IMR-90 (cell line): ENCODE data around the gene MYT1. TPM values are rescaled to one million over a fixed set of nuclear protein-coding genes. Genes with fewer than 3 reads are reported as not detected.

ENCODE experiments used
- ATAC-seq: fragments of 200-7000 bp; cut with Tn5 transposase; 2 replicates; pipeline ENCODE4 v1.9.1; 2020; ENCODE audit warnings: low read depth, mild to moderate bottlenecking, moderate library complexity
- BruUV-seq: library from RNA; stranded (reverse); fragments of 400-500 nt; replicated peaks from 2 replicates; lab custom pipeline; 2021; lab: Mats Ljungman, UMichigan
- CTCF ChIA-PET: fragments of 300-600 bp; formaldehyde crosslinking; extraction: SDS; loops from one replicate; lab custom pipeline; 2021; ENCODE audit warnings: antibody characterized with exemption; lab: Yijun Ruan, JAX
- POLR2A ChIA-PET: fragments of 300-600 bp; sonication (Branson Sonifier 250); formaldehyde crosslinking; loops from one replicate; lab custom pipeline; 2022; ENCODE audit warnings: antibody characterized with exemption; ENCODE audit not compliant: unreplicated experiment; lab: Charles Lee
- DNase-seq: peaks from one replicate; pipeline ENCODE4 v3.0.0; 2013
- H2AFZ ChIP-seq: replicated peaks from 2 replicates; pipeline ENCODE3; 2013; ENCODE audit warnings: low read length, mild to moderate bottlenecking; ENCODE audit not compliant: poor library complexity
- H2AK5ac ChIP-seq: 2 replicates; pipeline ENCODE4 v1.6.1; 2013; ENCODE audit warnings: low read depth, low read length, inconsistent platforms
- H2AK9ac ChIP-seq: replicated peaks from 2 replicates; pipeline ENCODE3; 2013; ENCODE audit warnings: mild to moderate bottlenecking, low read depth, low read length, moderate library complexity; ENCODE audit not compliant: poor library complexity
- H2BK120ac ChIP-seq: 2 replicates; pipeline ENCODE4 v1.6.1; 2013; ENCODE audit warnings: low read depth, low read length, inconsistent platforms
- H2BK15ac ChIP-seq: 3 replicates; pipeline ENCODE4 v1.6.1; 2013; ENCODE audit warnings: low read depth, low read length, inconsistent platforms
- H2BK20ac ChIP-seq: 2 replicates; pipeline ENCODE4 v1.6.1; 2013; ENCODE audit warnings: low read depth, mild to moderate bottlenecking, inconsistent platforms, low read length, moderate library complexity
- H2BK5ac ChIP-seq: 2 replicates; pipeline ENCODE4 v1.6.1; 2013; ENCODE audit warnings: mild to moderate bottlenecking, low read depth, low read length, inconsistent platforms; ENCODE audit not compliant: poor library complexity, severe bottlenecking
- H3K14ac ChIP-seq: replicated peaks from 2 replicates; pipeline ENCODE4 v1.6.1; 2013; ENCODE audit warnings: low read depth, low read length, inconsistent platforms
- H3K18ac ChIP-seq: 2 replicates; pipeline ENCODE4 v1.6.1; 2013; ENCODE audit warnings: low read depth, low read length, control low read depth
- H3K23ac ChIP-seq: 2 replicates; pipeline ENCODE4 v1.6.1; 2013; ENCODE audit warnings: low read depth, low read length, inconsistent platforms
- H3K27ac ChIP-seq: 2 replicates; pipeline ENCODE4 v1.5.1; 2013; ENCODE audit warnings: mild to moderate bottlenecking, control low read depth, low read length; ENCODE audit not compliant: insufficient read depth
- H3K27me3 ChIP-seq: 2 replicates; pipeline ENCODE4 v1.6.1; 2013; ENCODE audit warnings: low read length; ENCODE audit not compliant: control insufficient read depth, insufficient read depth
- H3K36me3 ChIP-seq: 2 replicates; pipeline ENCODE4 v1.6.1; 2013; ENCODE audit warnings: low read length, mixed read lengths; ENCODE audit not compliant: control insufficient read depth, insufficient read depth
- H3K4ac ChIP-seq: 2 replicates; pipeline ENCODE4 v1.6.1; 2013; ENCODE audit warnings: low read depth, low read length, inconsistent platforms
- H3K4me1 ChIP-seq: 2 replicates; pipeline ENCODE4 v1.6.1; 2013; ENCODE audit warnings: low read length, mixed read lengths; ENCODE audit not compliant: control insufficient read depth, insufficient read depth
- H3K4me2 ChIP-seq: 2 replicates; pipeline ENCODE4 v1.6.1; 2013; ENCODE audit warnings: low read depth, mild to moderate bottlenecking, control low read depth, low read length, moderate library complexity
- H3K4me3 ChIP-seq: 2 replicates; pipeline ENCODE4 v1.5.1; 2013; ENCODE audit warnings: low read depth, mild to moderate bottlenecking, control low read depth, low read length, moderate library complexity; ENCODE audit not compliant: insufficient read depth
- H3K56ac ChIP-seq: 2 replicates; pipeline ENCODE4 v1.6.1; 2013; ENCODE audit warnings: low read length, inconsistent platforms; ENCODE audit not compliant: insufficient read depth; ENCODE audit errors: extremely low read depth
- H3K79me1 ChIP-seq, 2 experiments: 2 replicates each; pipeline ENCODE4 v1.6.1; 2013; ENCODE audit warnings: low read length in 2 of 2, inconsistent platforms in 1 of 2, low read depth in 1 of 2
- H3K9ac ChIP-seq: 2 replicates; pipeline ENCODE4 v1.6.1; 2013; ENCODE audit warnings: low read depth, low read length, control low read depth
- H3K9me1 ChIP-seq: 2 replicates; pipeline ENCODE4 v1.6.1; 2013; ENCODE audit warnings: low read length, inconsistent platforms; ENCODE audit not compliant: insufficient read depth
- H3K9me3 ChIP-seq: 2 replicates; pipeline ENCODE4 v1.6.1; 2013; ENCODE audit warnings: low read length; ENCODE audit not compliant: control insufficient read depth, insufficient read depth
- H4K20me1 ChIP-seq: 2 replicates; pipeline ENCODE4 v1.6.1; 2013; ENCODE audit warnings: low read length, inconsistent platforms; ENCODE audit not compliant: insufficient read depth
- H4K5ac ChIP-seq: 2 replicates; pipeline ENCODE4 v1.6.1; 2013; ENCODE audit warnings: mild to moderate bottlenecking, low read depth, low read length, control low read depth
- H4K8ac ChIP-seq, 2 experiments: 2 replicates each; pipeline ENCODE4 v1.6.1; 2013; ENCODE audit warnings: low read depth in 2 of 2, low read length in 2 of 2, control low read depth in 1 of 2, inconsistent platforms in 1 of 2
- H4K91ac ChIP-seq: 2 replicates; pipeline ENCODE4 v1.6.1; 2013; ENCODE audit warnings: low read depth, low read length, inconsistent platforms; ENCODE audit not compliant: insufficient read depth
- BHLHE40 ChIP-seq: fragments of 150-350 bp; IDR thresholded peaks from 2 replicates; pipeline ENCODE4 v1.6.1; 2016; ENCODE audit warnings: mild to moderate bottlenecking, low read depth, low read length
- CEBPB ChIP-seq: IDR thresholded peaks from 2 replicates; pipeline ENCODE4 v1.6.1; 2012; ENCODE audit warnings: low read depth, low read length, improper control_type of control experiment
- CHD1 ChIP-seq: IDR thresholded peaks from 2 replicates; pipeline ENCODE4 v1.6.1; 2012; ENCODE audit warnings: low read depth, low read length, improper control_type of control experiment
- FOS ChIP-seq: fragments of 150-350 bp; IDR thresholded peaks from 2 replicates; pipeline ENCODE4 v1.6.1; 2016; ENCODE audit warnings: low read depth, low read length
- MAFK ChIP-seq: IDR thresholded peaks from 2 replicates; pipeline ENCODE4 v1.6.1; 2012; ENCODE audit warnings: low read depth, low read length, improper control_type of control experiment
- MAZ ChIP-seq: IDR thresholded peaks from 2 replicates; pipeline ENCODE4 v1.6.1; 2012; ENCODE audit warnings: low read depth, mild to moderate bottlenecking, low read length, improper control_type of control experiment, moderate library complexity, borderline replicate concordance
- MXI1 ChIP-seq: IDR thresholded peaks from 2 replicates; pipeline ENCODE4 v1.6.1; 2012; ENCODE audit warnings: low read depth, mild to moderate bottlenecking, low read length, moderate library complexity, borderline replicate concordance
- NFE2L2 ChIP-seq: fragments of 150-350 bp; IDR thresholded peaks from 2 replicates; pipeline ENCODE4 v1.6.1; 2016; ENCODE audit warnings: low read depth, mild to moderate bottlenecking, low read length
- POLR2A ChIP-seq: IDR thresholded peaks from 2 replicates; pipeline ENCODE4 v1.6.1; 2012; ENCODE audit warnings: mild to moderate bottlenecking, low read depth, low read length
- RAD21 ChIP-seq: IDR thresholded peaks from 2 replicates; pipeline ENCODE4 v1.6.1; 2012; ENCODE audit warnings: low read length, improper control_type of control experiment
- RCOR1 ChIP-seq: IDR thresholded peaks from 2 replicates; pipeline ENCODE4 v1.6.1; 2012; ENCODE audit warnings: mild to moderate bottlenecking, low read length, improper control_type of control experiment; ENCODE audit not compliant: insufficient replicate concordance
- RFX5 ChIP-seq: IDR thresholded peaks from 2 replicates; pipeline ENCODE4 v1.8.0; 2012; ENCODE audit warnings: low read depth, mild to moderate bottlenecking, low read length, moderate library complexity
- SMC3 ChIP-seq: fragments of 150-350 bp; IDR thresholded peaks from 2 replicates; pipeline ENCODE4 v1.6.1; 2016; ENCODE audit warnings: low read depth, mild to moderate bottlenecking, antibody characterized with exemption, low read length, moderate library complexity
- WGBS, 2 experiments: methylation state at CpG; one replicate each; pipeline versions ENCODE4 v1.1.5 to v1.1.7; 2013; ENCODE audit warnings: missing lambda C conversion rate in 2 of 2; ENCODE audit not compliant: insufficient read length in 1 of 2; ENCODE audit errors: extremely low coverage in 2 of 2; 5-methylcytosine and 5-hydroxymethylcytosine counted together
- dilution Hi-C: fragments of 300-500 bp; cut with HindIII; formaldehyde crosslinking; loops from one replicate; pipeline ENCODE4 v1.14.3; 2018; ENCODE audit warnings: low sequenced_read_pairs; ENCODE audit not compliant: unreplicated experiment
- in situ Hi-C: fragments of 300-500 bp; cut with MboI; formaldehyde crosslinking; loops from 3 replicates; pipeline ENCODE4 v1.14.3; 2019; ENCODE audit warnings: low sequenced_read_pairs, inconsistent platforms, mixed read lengths
- intact Hi-C: fragments of 100-400 bp; cut with micrococcal nuclease; formaldehyde crosslinking; loops from 2 replicates; pipeline ENCODE4 v1.10.0; 2022
- polyA plus RNA-seq, 3 experiments: library from polyadenylated mRNA; depleted of rRNA; stranded (reverse); fragments of >200 nt; gene quantifications; 2 replicates each; pipeline ENCODE4 v1.2.3, GENCODE V29; 2012; ENCODE audit warnings: low replicate concordance in 1 of 3
- total RNA-seq: library from RNA; depleted of rRNA; stranded (reverse); fragments of >200 nt; gene quantifications from 2 replicates; pipeline ENCODE4 v1.2.3, GENCODE V29; 2012
- TF ChIP-seq, protein P1 (sequence below): conservative IDR thresholded peaks from 2 replicates; pipeline ENCODE4 v1.5.1; 2012; ENCODE audit warnings: mild to moderate bottlenecking, low read depth, low read length, improper control_type of control experiment
- TF ChIP-seq, protein P2 (sequence below): fragments of 150-350 bp; IDR thresholded peaks from 2 replicates; pipeline ENCODE4 v1.6.1; 2017; ENCODE audit warnings: mild to moderate bottlenecking, antibody characterized with exemption, low read length, low read depth
- TF ChIP-seq, protein P3 (sequence below): fragments of 150-350 bp; IDR thresholded peaks from 2 replicates; pipeline ENCODE4 v1.6.1; 2016; ENCODE audit warnings: low read depth, mild to moderate bottlenecking, low read length, moderate library complexity, borderline replicate concordance

The MYT1 gene
- total and polyA plus RNA-seq, 2 of the 4 experiments (the other 2 are of a cell fraction), result not detected

DNA sequence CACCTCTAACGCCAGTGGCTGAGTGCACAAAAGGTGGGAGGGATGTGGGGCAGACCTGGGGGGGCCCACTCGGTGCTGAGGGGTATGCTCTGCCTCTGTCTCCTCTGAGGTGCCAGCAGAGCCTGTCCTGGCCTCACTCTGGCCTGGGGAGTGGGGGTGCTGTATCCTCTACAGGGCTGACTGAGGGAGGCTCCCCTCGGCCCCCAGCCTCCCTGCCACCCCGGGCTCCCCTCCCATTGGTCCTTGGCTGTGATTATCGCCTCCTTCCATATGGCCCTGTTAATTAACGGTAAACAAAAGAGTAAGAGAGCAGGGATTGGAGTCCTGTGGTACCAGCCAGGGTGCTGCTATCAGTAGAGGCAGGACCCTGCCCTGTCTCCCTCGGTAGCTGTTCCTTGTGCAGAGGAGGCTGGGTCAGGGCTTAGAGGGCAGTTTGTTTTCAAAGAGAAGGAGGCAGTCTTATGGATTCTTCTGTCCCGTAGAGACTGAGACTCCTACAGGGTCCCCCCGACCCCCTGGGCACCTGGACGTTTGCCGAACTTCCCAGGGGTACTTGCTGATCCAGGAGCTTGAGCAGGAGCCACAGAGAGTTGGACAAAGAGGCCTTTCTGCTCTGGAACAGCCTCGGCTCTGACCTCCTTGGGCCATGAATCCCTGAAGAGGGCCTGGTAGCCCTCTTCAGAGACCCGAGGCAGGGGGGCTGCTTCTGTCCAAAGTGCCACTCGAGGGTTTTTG is 1.8 kb downstream of the MYT1 start:
- 33% methylated on average over 3 of the region's 14 CpGs; no CpG with 5 or more reads in 1 of the 2 experiments for WGBS, 2 experiments
- no peaks in the 10 kb centered on the region; the same call in 1 of the 2 replicates for H3K9me3 ChIP-seq
- H3K23ac ChIP-seq, result no peak overlapping the region
- H3K4me1 ChIP-seq, result no peaks in the 10 kb centered on the region
- H4K5ac ChIP-seq, result no peak overlapping the region
- no peaks in the 10 kb centered on the region for H4K20me1 ChIP-seq
- no peak overlapping the region for H3K18ac ChIP-seq
- no peaks in the 10 kb centered on the region for H3K79me1 ChIP-seq
- H2AFZ ChIP-seq, result no peak overlapping the region
- ChIA-PET CTCF (no interaction called here), POLR2A (no interaction called here)
- no peak for DNase-seq
- no peak overlapping the region for H3K4me3 ChIP-seq
- H4K8ac ChIP-seq, result no peak overlapping the region
- dilution Hi-C loops (no loop called here), in situ Hi-C loops (no loop called here), intact Hi-C loops (no loop called here)
- peaks cover 71% of the 10 kb centered on the region for H3K27me3 ChIP-seq
- BruUV-seq, result no TSS peak
- no peak for TF ChIP-seq CEBPB
- no peak for TF ChIP-seq CHD1
- no peak for TF ChIP-seq MAZ
- no peak for TF ChIP-seq MXI1
- no peak for TF ChIP-seq FOS
- TF ChIP-seq RAD21, result no peak
- TF ChIP-seq, protein P1, sequence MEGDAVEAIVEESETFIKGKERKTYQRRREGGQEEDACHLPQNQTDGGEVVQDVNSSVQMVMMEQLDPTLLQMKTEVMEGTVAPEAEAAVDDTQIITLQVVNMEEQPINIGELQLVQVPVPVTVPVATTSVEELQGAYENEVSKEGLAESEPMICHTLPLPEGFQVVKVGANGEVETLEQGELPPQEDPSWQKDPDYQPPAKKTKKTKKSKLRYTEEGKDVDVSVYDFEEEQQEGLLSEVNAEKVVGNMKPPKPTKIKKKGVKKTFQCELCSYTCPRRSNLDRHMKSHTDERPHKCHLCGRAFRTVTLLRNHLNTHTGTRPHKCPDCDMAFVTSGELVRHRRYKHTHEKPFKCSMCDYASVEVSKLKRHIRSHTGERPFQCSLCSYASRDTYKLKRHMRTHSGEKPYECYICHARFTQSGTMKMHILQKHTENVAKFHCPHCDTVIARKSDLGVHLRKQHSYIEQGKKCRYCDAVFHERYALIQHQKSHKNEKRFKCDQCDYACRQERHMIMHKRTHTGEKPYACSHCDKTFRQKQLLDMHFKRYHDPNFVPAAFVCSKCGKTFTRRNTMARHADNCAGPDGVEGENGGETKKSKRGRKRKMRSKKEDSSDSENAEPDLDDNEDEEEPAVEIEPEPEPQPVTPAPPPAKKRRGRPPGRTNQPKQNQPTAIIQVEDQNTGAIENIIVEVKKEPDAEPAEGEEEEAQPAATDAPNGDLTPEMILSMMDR, result no peak
- no peak for TF ChIP-seq RFX5
- TF ChIP-seq RCOR1, result no peak
- no peak for TF ChIP-seq SMC3
- TF ChIP-seq MAFK, result no peak
- TF ChIP-seq, protein P2, sequence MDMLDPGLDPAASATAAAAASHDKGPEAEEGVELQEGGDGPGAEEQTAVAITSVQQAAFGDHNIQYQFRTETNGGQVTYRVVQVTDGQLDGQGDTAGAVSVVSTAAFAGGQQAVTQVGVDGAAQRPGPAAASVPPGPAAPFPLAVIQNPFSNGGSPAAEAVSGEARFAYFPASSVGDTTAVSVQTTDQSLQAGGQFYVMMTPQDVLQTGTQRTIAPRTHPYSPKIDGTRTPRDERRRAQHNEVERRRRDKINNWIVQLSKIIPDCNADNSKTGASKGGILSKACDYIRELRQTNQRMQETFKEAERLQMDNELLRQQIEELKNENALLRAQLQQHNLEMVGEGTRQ, result no peak
- TF ChIP-seq NFE2L2, result no peak
- TF ChIP-seq BHLHE40, result no peak
- TF ChIP-seq, protein P3, sequence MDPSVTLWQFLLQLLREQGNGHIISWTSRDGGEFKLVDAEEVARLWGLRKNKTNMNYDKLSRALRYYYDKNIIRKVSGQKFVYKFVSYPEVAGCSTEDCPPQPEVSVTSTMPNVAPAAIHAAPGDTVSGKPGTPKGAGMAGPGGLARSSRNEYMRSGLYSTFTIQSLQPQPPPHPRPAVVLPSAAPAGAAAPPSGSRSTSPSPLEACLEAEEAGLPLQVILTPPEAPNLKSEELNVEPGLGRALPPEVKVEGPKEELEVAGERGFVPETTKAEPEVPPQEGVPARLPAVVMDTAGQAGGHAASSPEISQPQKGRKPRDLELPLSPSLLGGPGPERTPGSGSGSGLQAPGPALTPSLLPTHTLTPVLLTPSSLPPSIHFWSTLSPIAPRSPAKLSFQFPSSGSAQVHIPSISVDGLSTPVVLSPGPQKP, result no peak
- TF ChIP-seq POLR2A, result no peak
- no peak overlapping the region for H2AK5ac ChIP-seq
- H3K9ac ChIP-seq, result no peak overlapping the region
- no peak overlapping the region for H3K4me2 ChIP-seq
- H2BK15ac ChIP-seq, result no peak overlapping the region
- H2BK120ac ChIP-seq, result no peak overlapping the region
- no peak for ATAC-seq
- H3K27ac ChIP-seq, result no peak overlapping the region
- no peak overlapping the region for H2BK20ac ChIP-seq
- H3K14ac ChIP-seq, result no peak overlapping the region
- H3K56ac ChIP-seq, result no peak overlapping the region
- no peaks in the 10 kb centered on the region for H3K9me1 ChIP-seq
- H3K36me3 ChIP-seq, result no peaks in the 10 kb centered on the region
- no peak overlapping the region for H2BK5ac ChIP-seq
- H3K4ac ChIP-seq, result no peak overlapping the region
- H2AK9ac ChIP-seq, result no peak overlapping the region
- no peak overlapping the region for H4K91ac ChIP-seq
